ENCODE data around the gene C22orf31.

The C22orf31 gene

GRCh38 chr22:29030016-29030617 is 31.5 kb downstream of the C22orf31 start:
- DNase-seq, result no peak

DNA sequence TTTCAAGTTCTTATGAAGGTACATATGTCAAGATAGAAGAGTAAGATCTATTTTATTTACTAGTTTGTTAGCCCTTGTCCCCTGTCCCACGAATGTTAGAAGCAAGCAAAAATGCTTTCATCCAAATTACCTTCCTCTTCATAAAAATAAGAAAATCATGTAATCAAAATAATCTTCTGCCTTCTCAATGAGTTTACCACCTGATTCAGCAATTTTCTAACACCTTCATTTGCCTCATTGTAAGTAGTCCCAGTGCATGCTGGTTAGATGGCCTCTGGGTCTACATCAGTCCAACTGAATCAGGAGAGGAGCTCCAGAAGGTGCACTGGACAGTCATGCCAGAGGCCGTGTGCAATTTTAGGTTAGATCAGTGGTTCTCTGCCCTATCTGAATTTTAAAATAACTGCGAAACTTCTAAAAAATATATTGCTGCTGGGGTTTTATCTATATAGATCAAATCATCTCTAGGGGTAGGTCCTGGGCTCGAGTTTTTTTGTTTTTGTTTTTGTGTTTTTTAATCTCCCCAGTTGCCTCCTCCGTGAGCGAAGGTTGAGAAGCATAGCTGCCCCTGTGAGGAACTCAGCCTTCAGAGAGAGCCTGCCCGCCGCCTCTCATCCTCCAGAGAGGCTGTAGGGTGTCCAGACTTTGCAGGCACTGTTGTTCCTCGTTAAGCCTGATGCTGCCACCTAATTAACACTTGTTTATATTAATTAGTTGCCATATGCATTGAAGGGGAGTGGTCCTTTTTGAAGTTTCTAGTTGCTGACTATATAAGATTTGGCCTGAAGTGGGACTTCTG is 32.2 kb downstream of the C22orf31 start:
- DNase-seq, result no peak

GRCh38 chr22:29028468-29028867 is 33.2 kb downstream of the C22orf31 start:
- no peak for DNase-seq

DNA sequence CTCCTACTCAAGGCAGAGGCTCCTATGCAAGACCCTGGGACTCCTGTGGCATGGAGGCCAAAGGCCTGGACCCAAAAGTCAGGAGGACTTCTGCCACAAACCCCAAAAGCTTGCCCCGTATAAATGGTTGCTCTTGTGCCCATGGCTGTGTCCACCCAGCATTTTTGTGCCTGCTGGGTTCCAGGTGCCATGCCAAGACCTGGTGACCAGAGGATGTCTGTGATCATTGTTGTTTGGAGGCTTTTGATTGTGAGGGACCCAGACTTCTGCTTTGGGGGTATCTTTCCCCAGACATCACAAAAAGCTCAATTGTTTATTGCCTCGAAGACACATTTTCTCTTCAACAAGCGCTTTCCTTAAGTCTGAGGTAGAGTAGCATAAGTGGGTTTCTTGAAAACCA is 35.1 kb downstream of the C22orf31 start:
- DNase-seq, result no peak

- DNase-seq, result no peak
Measured at GRCh38 chr22:29023172-29023796, 38.3 kb downstream of the C22orf31 start.

- no peak for DNase-seq
Measured at GRCh38 chr22:29022101-29022817, 39.4 kb downstream of the C22orf31 start.

GRCh38 chr22:29018293-29019189 is 43.1 kb downstream of the C22orf31 start:
- no peak for DNase-seq

- no peak for DNase-seq
Measured at GRCh38 chr22:29016067-29016938, 45.3 kb downstream of the C22orf31 start.

DNA sequence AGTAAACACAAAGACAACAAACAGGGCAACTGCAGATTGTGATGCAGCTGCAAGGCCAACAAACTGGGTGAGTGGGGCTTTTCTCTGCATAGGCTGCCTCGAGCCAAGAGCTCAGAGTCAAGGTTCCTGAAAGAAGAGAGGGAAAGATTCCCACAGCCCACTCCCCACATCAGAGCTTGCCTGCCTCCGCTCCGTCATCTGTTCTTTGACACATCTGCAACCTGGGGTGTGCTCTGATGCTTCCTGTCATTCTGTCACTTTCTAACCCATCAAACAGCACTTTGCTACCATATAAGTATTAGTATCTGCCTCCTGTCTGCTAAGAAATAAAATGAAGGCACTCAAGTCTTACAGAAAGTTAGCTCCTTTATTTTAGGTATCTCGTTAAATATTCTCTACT is 46.9 kb downstream of the C22orf31 start:
- DNase-seq, result peak in 1 of 58 donors; percentile 22

DNA sequence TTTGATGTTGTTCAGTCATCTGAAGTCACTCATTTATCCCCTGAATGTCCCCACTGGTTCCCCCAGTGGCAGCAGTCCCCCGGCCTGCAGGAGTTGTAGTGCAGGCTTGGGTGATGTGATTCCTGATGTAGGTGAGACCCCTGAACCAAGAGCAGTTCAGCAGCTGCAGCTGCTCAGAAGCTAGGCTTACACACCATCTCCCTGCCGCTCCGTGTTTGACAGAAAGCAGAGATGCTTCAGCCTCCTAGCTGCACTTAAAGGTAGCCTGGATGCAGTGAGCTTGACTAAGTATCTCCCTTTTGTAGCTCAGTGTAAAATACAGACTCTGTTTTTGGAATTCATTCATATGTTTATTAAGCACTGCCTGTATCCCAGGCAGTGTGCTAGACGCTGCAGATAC is 47.3 kb downstream of the C22orf31 start:
- no peak for DNase-seq

- DNase-seq, result no peak
Measured at GRCh38 chr22:29012952-29013351, 48.7 kb downstream of the C22orf31 start.

- no peak for DNase-seq
Measured at GRCh38 chr22:29012101-29012433, 49.6 kb downstream of the C22orf31 start.

DNA sequence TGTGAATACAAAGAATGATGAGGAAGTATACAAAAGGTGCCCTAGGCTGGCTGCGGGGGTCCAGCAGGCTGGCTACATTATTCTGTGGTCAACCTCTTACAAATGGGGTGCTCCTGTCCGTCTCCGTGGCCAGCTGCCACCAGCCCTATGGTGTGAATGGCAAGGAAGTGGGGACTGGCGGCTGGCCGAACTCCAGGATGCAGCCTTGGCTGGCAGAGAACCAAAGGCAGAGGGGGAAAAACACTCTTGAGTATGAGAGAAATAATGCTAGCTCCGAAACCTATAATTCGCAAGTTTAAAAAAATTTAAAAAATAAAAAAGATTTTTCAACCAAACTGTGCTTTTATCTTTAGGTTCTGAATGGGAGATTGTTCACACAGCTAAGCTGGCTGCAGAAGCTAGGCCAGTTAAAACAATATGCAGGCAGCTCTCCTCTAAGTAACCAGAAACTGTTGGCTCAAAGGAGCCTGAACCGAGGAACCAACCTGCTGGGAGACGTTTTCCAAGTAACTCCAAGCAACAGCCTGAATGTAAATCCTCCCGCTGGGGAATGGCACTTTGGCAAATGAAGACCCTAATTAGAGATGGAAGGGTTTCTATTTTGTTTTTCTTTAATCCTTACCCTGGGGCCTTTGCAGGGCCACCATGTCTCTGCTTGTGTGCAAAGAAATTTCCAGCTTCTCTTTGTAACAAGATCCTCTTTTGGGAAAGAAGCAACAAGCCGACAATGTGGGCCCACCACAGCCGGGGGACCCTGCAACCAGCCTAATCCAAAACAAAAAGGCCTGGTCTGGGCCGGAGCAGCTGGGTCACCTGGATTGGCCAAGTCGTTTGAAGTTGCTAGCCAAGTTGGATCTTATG is 50.2 kb downstream of the C22orf31 start:
- DNase-seq, result peak in 49 of 58 donors; percentile 11 to 97 (median 67)

- DNase-seq, result no peak
Measured at GRCh38 chr22:29009148-29009547, 52.5 kb downstream of the C22orf31 start.

All from anterior cingulate cortex (tissue), 58 donors.